Transverse colon (tissue), 4 donors: ENCODE results near the gene OR2B6.

ENCODE experiments used
- CTCF ChIP-seq, 5 experiments: fragments of 200-600 bp in 3 of 5; fragments of 450-650 bp in 2 of 5; sonication (generic) in 3 of 5; IDR thresholded peaks; 1 replicate in 2 of 5; 2 replicates in 3 of 5; pipeline ENCODE4 v1.5.1; 2016 to 2017; ENCODE audit warnings: antibody characterized with exemption in 5 of 5, inconsistent platforms in 3 of 5, mild to moderate bottlenecking in 2 of 5, moderate library complexity in 1 of 5
- EP300 ChIP-seq: sonication (generic); formaldehyde crosslinking; IDR thresholded peaks from one replicate; pipeline ENCODE4 v1.6.1; 2017; ENCODE audit warnings: antibody characterized with exemption, low read depth
- POLR2AphosphoS5 ChIP-seq, 3 donors: sonication (generic); formaldehyde crosslinking; IDR thresholded peaks; one replicate each; pipeline ENCODE4 v1.6.1; 2016; ENCODE audit warnings: antibody characterized with exemption in 3 of 3

GRCh38 chr6:27951040-27951439 lies 6.0 kb upstream of the OR2B6 start:
- TF ChIP-seq POLR2AphosphoS5 (IDR thresholded peaks at IDR 0.05) (no peak), CTCF (IDR thresholded peaks at IDR 0.05) (no peak), EP300 (no peak)
